Ramos (cell line): Measurements from ENCODE around the gene EVPLL.
"Not testable (repeated sequence)": the region's sequence is repeated elsewhere in the genome, so short reads cannot be mapped to it uniquely, and the experiment has no call there.

Experiments
- in situ Hi-C: fragments of 300-500 bp; cut with MboI; formaldehyde crosslinking; loops from one replicate; pipeline ENCODE4 v1.14.3; 2022; ENCODE audit warnings: low sequenced_read_pairs; ENCODE audit not compliant: unreplicated experiment

The EVPLL gene

DNA sequence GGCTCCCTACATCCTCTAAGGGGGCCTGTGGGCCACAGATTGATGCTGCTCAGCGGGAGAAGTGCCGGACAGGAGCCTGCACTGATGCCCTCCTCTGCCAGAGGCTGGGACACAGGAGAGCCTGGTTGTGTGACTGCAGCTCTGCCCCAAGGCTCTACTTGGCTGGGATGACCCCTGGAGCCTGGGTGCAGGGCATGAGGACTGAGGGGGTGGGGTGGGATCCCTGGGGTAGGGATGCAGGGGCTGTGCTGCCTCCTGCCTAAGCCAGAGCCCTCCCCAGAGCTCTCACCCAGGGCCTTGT, 577 bp downstream of the EVPLL start:
- in situ Hi-C loops: no loop called here

DNA sequence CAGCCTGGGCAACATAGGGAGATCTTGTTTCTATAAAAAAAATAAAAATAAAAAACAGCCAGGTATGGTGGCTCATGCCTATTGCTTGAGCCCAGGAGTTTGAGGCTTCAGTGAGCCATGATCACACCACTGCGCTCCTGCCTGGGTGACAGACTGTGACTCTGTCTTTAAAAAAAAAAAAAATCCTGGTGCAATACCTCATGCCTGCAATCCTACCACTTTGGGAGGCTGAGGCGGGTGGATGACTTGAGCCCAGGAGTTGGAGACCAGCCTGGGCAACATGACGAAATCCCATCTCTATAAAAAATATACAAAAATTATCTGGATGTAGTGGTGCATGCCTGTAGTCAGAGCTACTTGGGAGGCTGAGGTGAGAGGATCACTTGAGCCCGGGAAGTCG, 1.0 kb downstream of the EVPLL start:
- in situ Hi-C loops: not testable (repeated sequence)

DNA sequence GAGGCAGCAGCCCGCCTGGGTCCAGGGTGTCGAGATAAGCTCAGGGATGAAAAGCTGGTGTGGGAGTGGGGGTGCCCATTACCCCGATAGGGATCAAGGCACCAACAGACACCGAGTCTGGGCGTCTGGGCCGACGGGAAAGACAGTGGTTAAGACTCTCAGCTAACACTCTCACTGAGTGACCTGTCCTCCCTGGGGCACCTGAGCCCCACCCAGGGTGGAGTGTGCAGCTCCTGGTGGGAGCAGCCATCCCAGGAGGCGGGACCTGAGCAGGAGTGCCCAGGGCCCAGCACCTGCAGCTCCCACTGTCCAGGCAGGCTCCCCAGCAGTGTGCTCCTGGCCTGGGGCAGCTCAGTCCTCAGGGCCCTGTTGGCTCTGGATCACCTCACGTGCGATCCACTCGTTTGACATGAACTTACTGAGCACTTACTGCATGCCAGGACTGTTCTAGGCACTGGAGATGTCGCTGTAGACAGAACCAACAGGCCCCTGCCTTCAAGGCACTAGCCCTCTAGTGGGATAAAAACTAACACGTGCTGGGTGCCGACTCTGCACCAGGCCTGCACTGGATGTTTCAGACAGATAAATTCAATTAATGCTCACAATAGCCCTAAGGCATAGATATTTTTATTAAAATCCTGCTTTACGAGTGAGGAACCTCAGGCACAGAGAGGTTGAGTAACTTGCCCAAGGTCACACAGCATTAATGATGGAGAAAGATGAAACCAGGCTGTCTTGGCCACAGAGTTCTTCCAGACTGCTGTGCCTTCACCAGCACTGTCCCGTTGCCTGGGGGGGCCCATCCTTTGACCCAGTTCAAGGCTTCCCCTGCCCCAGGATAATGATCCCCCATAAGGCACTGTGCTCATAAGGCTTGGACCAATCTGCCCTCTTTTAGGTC, 1.9 kb downstream of the EVPLL start:
- in situ Hi-C loops: no loop called here

DNA sequence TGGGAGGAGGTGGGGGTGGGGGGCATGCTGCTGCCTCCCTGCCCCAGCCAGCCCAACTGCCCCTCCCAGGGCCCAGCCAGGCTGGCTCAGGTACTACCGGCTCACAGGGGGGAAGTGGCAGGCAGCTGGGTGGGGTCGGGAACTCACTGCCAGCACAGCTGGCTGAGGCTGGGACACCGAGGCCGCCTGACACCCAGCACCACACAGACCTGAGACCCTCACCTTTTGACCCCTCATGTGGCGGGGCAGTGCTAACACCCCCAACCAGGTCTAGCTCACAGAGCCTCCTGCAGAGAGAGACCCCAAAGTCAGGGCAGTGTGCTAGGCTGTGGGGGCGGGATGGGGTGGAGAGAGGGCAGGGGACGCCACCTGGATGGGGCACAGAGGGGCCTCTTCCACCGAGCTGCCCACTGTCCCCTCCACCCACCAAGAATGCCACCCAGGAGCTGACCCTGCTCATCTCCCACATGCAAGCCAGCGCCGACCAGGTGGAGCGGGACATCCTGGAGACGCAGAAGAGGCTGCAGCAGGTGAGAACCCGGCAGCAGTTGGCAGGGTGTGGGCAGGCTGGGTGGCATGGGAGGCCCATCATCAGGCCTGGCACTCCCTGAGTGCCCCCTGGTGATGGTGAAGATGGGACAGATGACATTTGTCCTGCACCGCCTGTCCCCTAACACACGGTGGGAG, 3.0 kb downstream of the EVPLL start:
- in situ Hi-C loops: no loop called here

DNA sequence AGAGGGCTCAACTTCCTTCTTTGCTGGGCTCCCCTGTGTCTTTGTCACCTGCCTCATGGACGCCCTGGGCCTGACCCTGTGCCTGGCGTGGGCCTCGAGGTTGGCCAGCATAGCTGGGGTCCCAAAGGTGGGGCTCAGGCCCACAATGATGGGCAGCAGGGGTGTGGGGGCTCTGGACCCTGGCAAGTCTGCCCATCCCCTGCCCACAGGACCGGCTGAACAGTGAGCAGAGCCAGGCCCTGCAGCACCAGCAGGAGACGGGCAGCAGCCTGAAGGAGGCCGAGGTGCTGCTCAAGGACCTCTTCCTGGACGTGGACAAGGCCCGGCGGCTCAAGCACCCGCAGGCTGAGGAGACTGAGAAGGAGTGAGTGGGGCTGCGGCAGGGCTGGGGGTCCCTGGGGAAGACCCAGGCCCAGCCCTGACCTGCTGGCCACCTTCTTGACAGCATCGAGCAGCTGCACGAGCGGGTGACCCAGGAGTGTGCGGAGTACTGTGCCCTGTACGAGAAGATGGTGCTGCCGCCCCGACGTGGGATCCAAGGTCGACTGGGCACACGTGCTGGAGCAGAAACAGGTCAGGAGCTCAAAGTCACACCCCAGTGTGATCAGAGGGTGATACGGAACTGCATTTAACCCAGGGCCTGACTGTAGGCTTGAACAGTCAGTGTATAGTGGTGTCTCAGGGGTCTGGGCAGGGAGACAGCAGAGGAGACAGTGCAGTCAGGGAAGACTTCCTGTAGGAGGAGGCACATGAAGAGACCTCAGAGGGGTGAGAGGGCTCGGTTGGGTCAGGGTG, 3.8 kb downstream of the EVPLL start:
- in situ Hi-C loops: no loop called here

DNA sequence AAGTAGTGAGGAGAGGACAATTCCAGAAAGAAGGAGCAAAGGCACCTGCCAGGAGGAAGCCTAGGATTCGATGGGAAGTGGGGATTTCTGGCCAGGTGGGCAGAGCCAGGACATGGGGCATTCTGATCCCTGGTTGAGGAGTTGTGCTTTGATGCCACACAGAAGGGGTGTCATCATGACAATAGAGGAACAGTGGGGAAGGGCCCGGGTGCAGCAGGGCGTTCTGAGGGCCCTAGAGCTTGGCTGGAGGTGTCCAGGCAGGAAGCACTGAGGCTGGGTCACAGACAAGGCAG, 4.3 kb downstream of the EVPLL start:
- in situ Hi-C loops: no loop called here

DNA sequence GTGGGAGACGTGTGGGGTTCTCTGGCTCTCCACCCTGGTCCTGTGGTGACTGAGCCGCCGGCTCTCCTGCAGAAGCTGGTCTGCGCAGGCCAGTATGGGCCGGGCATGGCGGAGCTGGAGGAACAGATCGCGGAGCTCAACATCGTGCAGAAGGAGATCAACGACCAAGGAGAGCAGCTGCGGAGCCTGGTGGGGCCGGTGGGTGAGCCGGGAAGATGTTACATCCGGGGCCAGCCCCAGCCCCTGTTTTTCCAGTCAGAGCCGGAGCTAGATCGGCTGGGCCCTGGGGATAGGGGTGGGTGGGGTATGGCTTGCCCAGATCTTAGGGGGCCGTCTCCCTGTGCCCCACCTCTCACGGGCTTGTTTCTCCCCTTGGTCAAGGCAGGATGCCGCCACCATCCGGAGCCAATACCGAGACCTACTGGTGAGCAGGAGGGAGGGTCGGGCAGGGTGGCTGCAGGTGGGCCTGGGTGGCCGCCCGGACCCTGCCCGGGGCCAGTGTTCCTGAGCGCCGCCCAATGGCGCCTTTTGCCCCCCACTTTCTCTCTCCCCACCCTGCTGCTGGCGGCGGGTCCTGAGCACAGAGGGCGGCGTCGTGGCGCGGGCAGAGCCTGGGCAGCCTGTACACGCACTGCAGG, 5.0 kb downstream of the EVPLL start:
- in situ Hi-C loops: no loop called here

DNA sequence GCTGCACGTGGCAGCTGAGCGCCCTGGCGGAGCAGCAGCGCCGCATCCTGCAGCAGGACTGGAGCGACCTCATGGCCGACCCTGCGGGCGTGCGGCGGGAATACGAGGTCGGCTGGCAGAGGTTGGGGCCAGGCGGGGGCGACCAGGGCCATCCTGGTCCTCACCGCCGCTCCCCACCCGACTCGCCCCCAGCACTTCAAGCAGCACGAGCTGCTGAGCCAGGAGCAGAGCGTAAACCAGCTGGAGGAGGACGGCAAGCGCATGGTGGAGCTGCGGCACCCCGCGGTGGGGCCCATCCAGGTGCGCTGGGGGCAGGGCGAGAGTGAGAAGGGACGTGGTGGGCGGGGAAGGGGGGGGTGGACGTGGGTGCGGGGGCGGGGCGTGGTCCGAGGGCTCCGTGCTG, 5.5 kb downstream of the EVPLL start:
- in situ Hi-C loops: not testable (repeated sequence)

DNA sequence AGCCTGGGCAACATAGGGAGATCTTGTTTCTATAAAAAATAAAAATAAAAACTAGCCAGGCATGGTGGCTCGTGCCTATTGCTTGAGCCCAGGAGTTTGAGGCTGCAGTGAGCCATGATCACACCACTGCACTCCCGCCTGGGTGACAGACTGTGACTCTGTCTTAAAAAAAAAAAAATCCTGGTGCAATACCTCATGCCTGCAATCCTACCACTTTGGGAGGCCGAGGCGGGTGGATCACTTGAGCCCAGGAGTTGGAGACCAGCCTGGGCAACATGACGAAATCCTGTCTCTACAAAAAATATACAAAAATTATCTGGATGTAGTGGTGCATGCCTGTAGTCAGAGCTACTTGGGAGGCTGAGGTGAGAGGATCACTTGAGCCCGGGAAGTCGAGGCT, 6.7 kb downstream of the EVPLL start:
- in situ Hi-C loops: not testable (repeated sequence)

DNA sequence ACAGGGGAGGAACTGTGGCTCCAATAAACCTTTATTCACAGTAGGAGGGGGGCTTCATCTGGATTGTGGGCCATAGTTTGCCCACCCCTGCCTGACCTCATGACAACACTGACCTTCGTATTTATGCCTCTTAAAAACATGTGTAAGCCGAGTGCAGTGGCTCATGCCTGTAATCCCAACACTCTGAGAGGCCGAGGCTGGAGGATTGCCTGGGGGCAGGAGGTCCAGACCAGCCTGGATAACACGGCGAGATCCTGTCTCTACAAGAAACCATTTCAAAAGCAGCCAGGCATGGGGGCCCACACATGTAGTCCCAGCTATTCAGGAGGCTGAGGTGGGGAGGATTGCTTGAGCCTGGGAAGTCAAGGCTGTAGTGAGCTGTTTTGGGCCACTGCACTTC, 10.0 kb downstream of the EVPLL start:
- in situ Hi-C loops: not testable (repeated sequence)

DNA sequence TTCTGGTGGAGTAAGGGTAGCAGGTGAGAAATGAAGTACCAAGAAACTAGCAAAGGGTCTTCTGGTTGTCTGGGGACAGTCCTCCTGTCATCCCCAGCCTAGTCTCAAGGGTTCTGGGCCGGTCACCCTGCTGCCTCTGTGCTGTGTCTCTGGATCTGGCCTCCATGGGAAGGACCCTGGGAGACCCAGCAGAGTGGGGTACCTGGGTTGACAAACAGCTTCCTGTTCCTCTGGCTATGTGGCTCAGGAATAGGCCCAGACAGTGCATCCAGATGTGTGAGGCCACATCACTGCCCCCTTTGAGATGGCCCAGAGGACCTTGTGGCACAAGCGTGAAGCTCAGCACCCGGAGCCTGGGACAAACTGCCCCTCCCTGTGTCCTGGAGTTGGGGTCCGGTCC, 10.7 kb downstream of the EVPLL start:
- in situ Hi-C loops: not testable (repeated sequence)

DNA sequence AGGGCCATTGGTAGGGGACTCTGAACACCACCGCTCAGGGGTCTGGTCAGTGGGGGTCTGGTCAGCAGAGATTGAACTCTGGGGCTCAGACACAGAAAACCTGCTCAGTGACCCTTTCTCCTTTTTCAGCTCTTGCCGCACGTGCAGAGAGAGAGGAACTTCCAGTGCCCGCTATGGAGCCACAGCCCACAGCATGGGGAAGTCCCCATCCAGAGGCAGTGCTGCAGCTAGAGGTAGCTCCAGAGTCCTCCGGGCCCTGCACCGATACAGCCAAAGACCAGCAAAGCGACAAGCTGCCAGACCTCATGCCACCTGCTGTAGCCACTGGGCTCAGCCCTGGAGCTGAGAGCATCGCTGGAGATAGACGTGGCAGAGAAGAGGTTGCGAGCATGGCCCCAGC, 11.2 kb downstream of the EVPLL start:
- in situ Hi-C loops: not testable (repeated sequence)

DNA sequence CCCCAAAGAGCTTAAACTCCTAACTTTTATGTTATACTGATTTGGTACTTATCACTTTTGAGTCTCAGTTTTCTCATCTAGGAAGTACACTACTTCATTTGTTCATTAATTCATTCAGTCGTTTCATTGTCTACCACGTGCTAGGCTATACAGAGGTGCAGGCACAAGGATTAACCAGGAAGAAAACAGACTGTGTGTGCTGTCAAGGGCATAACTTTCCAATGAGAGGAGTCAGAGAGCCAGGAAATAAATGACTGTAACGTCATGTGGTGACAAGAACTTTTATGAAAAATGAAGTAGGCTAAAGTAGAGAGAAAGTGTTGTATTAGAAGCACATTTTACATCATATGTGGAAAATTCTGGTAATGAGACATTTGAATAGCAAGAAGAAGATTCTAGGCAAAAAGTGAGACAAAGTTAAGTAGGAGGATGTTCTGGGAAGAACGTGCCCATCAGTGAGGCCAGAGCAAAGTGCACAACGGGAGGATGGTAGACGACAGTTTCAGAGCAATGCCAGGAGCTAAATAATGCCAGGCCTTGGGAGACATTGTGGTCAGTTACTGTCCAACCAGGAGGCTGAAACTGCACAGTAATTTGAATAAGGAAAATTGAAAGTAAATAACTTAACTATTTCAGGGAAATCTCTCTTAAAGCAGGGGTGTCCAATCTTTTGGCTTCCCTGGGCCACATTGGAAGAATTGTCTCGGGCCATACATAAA, 24.5 kb downstream of the EVPLL start:
- in situ Hi-C loops: not testable (repeated sequence)

DNA sequence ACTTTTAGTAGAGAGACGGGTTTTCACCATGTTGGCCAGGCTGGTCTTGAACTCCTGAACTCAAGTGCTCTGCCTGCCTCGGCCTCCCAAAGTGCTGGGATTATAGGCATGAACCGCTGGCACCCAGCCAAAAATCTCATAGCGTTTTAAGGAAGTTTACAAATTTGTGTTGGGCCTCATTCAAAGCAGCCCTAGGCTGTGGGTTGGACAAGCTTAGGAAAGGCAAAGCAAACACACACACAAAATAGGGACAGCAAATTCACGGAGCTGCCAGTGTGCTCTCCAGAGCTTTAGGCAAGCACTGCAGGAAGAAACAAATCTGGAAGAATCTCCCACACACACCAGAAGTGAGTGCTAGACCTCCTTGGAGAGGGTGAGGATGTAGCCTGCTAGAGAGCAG, 25.6 kb downstream of the EVPLL start:
- in situ Hi-C loops: not testable (repeated sequence)

DNA sequence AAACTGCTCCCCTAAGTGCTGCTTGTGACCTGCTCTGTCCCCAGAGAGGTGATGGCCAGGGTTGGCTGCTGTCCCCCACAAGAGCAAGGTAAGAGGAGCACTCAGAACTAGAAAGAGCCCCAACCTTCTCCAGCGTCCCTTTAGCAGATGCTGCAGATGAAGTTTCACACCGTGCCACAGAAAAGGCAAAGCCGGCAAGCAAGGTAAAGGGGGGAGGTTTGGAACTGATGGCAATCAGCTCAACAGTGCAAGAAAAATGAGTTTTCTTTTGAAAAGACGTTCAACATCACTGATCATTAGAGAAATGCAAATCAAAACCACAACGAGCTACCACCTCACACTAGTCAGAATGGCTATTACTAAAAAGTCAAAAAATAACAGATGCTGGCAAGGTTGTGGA, 26.0 kb downstream of the EVPLL start:
- in situ Hi-C loops: not testable (repeated sequence)

DNA sequence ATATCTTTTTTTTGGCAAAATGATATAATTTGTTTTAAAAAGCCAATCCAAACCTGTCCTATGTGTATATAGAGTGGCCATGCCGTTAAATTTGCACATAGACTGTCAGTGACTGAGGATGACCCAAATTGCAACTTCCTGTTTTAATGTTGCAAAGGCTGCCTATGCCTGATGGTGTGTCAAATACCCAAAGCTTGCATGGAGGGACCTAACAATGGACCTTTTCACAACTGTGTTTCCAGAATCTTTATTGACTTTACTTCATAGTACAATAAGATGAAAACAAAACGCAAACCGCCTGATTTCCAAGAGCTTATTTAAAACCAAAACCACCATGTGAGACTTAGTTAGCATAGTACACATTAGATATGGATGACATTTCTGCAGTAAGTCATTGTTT, 31.3 kb downstream of the EVPLL start:
- in situ Hi-C loops: not testable (repeated sequence)

DNA sequence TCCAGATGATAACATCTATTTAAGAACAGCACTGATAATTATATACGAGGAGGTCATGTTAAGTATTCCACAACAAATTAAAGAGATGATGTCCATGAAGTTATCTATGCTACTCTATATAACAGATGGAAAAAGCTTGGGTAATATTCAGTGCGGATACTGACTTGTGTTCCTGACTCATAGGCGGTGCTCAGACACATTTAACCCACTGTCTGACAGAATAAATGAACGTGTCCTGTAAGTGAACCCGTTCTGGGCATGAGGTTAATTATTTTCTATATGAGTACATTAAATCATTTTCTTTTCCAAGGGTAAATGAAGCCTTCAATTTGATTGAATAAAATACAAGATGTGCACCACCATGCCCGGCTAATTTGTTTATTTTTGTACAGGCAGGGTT, 31.7 kb downstream of the EVPLL start:
- in situ Hi-C loops: not testable (repeated sequence)

DNA sequence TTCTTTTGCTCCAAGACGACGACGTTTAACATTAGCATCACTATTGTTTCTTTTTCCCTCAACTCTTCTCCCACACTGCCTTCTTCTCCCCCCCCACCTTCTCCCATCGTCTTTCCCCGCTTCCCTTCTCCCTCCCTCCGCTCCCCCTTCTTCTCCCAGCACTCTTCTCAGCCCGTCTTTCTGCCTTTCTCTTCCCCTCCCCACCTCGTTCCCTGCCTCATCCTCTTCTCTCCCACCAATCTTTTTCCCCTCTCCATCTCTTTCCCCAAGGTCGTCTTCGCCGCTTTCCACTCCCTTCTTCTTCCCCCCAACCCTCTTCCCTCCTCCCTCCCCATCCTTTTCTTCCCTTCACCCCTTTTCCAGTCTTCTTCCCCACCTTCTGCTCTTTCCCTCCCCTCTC, 33.2 kb downstream of the EVPLL start:
- in situ Hi-C loops: not testable (repeated sequence)

DNA sequence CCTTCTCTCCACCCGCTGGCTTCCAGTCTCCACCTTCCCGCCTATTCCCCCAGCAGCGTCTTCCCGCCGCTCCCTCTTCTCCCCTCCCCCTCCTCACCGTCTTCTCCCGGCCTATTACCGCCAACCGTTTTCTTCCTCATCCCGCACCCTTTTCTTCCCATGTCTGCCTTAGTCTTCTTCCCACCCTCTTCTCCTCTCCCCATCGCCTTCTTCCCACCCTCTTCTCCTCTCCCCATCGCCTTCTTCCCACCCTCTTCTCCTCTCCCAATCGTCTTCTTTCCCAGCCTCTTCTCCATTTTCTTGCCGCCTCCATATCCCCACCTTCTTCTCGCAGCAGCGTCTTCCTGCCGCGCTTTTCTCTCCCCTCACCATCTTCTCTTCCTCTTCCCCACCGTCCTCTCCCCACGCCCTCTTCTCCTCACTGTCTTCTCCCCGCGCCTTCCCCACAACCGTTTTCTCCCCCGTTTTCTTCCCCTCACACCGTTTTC, 33.8 kb downstream of the EVPLL start:
- in situ Hi-C loops: not testable (repeated sequence)

DNA sequence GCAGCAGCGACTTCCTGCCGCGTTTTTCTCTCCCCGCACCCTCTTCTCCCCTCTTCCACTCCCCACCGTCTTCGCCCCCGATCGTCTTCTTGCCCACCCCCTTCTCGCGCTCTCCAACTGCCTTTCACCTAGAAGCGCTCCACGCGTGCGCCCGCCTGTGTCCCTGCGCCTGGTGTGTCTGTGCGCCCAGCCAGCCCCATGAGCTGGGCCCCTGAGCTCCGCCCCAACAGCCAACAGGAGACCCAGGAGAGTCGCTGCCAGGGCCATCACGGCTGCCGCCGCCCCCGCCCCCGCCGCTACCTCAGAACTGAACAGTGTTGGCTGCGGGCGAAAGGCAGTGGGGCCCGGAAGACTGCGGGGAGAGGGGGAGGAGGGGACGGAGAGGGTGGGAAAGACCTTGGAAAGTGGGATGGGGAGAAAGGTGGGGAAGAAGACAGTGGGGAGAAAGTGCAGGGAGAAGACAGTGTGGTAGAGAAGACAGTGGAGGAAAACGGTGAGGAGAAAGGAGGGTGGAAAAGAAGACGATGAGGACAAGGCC, 34.5 kb downstream of the EVPLL start:
- in situ Hi-C loops: not testable (repeated sequence)
